Transverse colon (tissue), 4 donors: ENCODE data around the gene MYRF. TPM values are rescaled to one million over a fixed set of nuclear protein-coding genes. Genes with fewer than 3 reads are reported as not detected.
A peak's percentile ranks its signal among the peaks of the same experiment; 100 is the strongest.

Experiments used
- DNase-seq: peaks from one replicate; pipeline ENCODE4 v3.0.0-alpha.2; 2019
- H3K27ac ChIP-seq, 4 donors: fragments of 200-600 bp; sonication (generic); 2 replicates each; pipeline ENCODE4 v1.5.1; 2016 to 2018; ENCODE audit warnings: inconsistent platforms in 4 of 4
- H3K27me3 ChIP-seq: fragments of 200-600 bp; sonication (generic); 2 replicates; pipeline ENCODE4 v1.5.1; 2017; ENCODE audit warnings: inconsistent platforms
- H3K36me3 ChIP-seq, 4 donors: fragments of 200-600 bp; sonication (generic); 2 replicates each; pipeline ENCODE4 v1.5.1; 2017 to 2019; ENCODE audit warnings: inconsistent platforms in 4 of 4
- H3K4me1 ChIP-seq, 4 donors: fragments of 200-600 bp; sonication (generic); 2 replicates each; pipeline ENCODE4 v1.5.1; 2017 to 2020; ENCODE audit warnings: inconsistent platforms in 4 of 4
- H3K4me3 ChIP-seq, 4 donors: fragments of 200-600 bp; sonication (generic); 1 replicate in 1 of 4; 2 replicates in 3 of 4; pipeline versions ENCODE4 v1.5.1 to v1.6.1; 2017 to 2019; ENCODE audit warnings: inconsistent platforms in 4 of 4
- H3K9me3 ChIP-seq, 2 donors: fragments of 200-600 bp; sonication (generic); 2 replicates each; pipeline ENCODE4 v1.5.1; 2017 to 2019; ENCODE audit warnings: inconsistent platforms in 2 of 2
- EP300 ChIP-seq: sonication (generic); formaldehyde crosslinking; IDR thresholded peaks from one replicate; pipeline ENCODE4 v1.6.1; 2017; ENCODE audit warnings: antibody characterized with exemption, low read depth
- POLR2A ChIP-seq: fragments of 450-650 bp; IDR thresholded peaks from one replicate; pipeline ENCODE4 v1.6.1; 2016; ENCODE audit warnings: antibody characterized with exemption, mild to moderate bottlenecking, moderate library complexity
- POLR2AphosphoS5 ChIP-seq, 3 donors: sonication (generic); formaldehyde crosslinking; IDR thresholded peaks; one replicate each; pipeline ENCODE4 v1.6.1; 2016; ENCODE audit warnings: antibody characterized with exemption in 3 of 3
- WGBS, 2 donors: methylation state at CpG; one replicate each; pipeline ENCODE4 v1.1.5; 2018; ENCODE audit warnings: low coverage in 1 of 2; 5-methylcytosine and 5-hydroxymethylcytosine counted together
- in situ Hi-C, 4 donors: fragments of 200-750 bp; cut with MboI; loops; one replicate each; pipeline versions ENCODE4 v1.15.0 to v1.15.1; 2017; ENCODE audit warnings: low sequenced_read_pairs in 3 of 4, low pct_ligation_motif_present in 1 of 4, low pct_unique_long_range_greater_than_20kb in 1 of 4
- intact Hi-C: fragments of 100-400 bp; cut with DNase I; formaldehyde crosslinking; loops from one replicate; pipeline ENCODE4 v1.15.1; 2023; ENCODE audit warnings: low total_unique reads
- total RNA-seq, 4 donors: library from RNA; depleted of rRNA; stranded (reverse); fragments of >200 nt; gene quantifications; one replicate each; pipeline ENCODE4 v1.1.0, GENCODE V29; 2016
- TF ChIP-seq, protein P1 (sequence below), 5 experiments: fragments of 200-600 bp in 3 of 5; fragments of 450-650 bp in 2 of 5; sonication (generic) in 3 of 5; IDR thresholded peaks; 1 replicate in 2 of 5; 2 replicates in 3 of 5; pipeline ENCODE4 v1.5.1; 2016 to 2017; ENCODE audit warnings: antibody characterized with exemption in 5 of 5, inconsistent platforms in 3 of 5, mild to moderate bottlenecking in 2 of 5, moderate library complexity in 1 of 5

MYRF gene
- total RNA-seq, result 10 to 100 TPM in 3 of 4 donors, 1 to 10 TPM in 1; 2.0 to 14.2 (median 10.7) TPM

DNA sequence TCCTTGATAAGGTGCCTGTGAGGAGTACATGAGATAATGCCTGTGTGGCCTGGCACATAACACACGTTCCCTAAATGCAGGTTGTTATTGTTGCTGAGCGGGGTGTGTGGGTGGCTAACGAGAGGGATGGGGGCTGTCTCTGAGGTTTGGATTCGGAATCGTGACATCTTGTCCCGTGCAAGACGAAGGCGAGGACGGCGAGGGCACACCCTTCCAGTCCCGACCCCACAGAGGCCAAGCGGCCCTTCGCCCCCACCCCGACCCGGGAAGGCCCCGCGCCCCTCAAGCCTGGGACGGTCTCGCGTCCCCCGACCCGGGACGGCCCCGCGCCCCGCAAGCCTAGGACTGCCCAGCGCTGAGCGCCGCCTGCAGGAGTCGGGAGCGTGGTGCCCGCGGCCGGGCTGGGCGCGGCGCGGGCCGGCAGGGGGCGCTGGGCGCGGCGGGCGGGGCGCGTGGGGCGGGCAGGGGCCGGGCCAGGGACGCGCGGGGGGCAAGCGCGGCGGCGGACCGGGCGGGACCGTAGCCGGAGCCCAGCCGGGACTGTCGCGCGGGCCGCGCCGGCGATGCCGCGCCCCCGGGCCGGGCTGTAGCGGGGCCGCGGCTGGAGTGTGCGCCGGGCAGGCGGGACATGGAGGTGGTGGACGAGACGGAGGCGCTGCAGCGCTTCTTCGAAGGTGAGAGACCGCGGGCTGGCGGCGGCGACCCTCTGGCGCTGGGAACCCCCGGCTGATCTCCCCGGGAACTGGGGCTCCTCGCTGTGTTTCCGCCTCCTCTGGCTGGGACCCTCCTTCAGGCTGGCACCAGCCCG lies at the start of gene MYRF:
Gene MYRF (plus strand): TSS at position 520 of the 808 bp plus-strand sequence. CDS start 109 bp downstream, at position 629.
- Histone ChIP-seq H3K4me1 (peaks cover 7 to 37% (median 32%) of the 10 kb centered on the region in 4 donors), H3K36me3 (no peaks in the 10 kb centered on the region), H3K27me3 (peaks cover 14% of the 10 kb centered on the region), H3K27ac (peak within 1 kb of the TSS in 1 of 4 donors; percentile 49), H3K4me3 (peak within 1 kb of the TSS; percentile 34 to 57 (median 50)), H3K9me3 (no peaks in the 10 kb centered on the region)
- in situ Hi-C loops, result no loop called here
- WGBS, 2 donors, result 3% methylated on average over 35 of the region's 93 CpGs; no CpG with 5 or more reads in 1 of the 2 donors
- intact Hi-C loops, result no loop called here
- TF ChIP-seq POLR2AphosphoS5 (IDR thresholded peaks at IDR 0.05), result no peak
- TF ChIP-seq, protein P1, sequence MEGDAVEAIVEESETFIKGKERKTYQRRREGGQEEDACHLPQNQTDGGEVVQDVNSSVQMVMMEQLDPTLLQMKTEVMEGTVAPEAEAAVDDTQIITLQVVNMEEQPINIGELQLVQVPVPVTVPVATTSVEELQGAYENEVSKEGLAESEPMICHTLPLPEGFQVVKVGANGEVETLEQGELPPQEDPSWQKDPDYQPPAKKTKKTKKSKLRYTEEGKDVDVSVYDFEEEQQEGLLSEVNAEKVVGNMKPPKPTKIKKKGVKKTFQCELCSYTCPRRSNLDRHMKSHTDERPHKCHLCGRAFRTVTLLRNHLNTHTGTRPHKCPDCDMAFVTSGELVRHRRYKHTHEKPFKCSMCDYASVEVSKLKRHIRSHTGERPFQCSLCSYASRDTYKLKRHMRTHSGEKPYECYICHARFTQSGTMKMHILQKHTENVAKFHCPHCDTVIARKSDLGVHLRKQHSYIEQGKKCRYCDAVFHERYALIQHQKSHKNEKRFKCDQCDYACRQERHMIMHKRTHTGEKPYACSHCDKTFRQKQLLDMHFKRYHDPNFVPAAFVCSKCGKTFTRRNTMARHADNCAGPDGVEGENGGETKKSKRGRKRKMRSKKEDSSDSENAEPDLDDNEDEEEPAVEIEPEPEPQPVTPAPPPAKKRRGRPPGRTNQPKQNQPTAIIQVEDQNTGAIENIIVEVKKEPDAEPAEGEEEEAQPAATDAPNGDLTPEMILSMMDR (IDR thresholded peaks at IDR 0.05), result peak; percentile 12 to 49 (median 45)
- DNase-seq, result peak; percentile 75

DNA sequence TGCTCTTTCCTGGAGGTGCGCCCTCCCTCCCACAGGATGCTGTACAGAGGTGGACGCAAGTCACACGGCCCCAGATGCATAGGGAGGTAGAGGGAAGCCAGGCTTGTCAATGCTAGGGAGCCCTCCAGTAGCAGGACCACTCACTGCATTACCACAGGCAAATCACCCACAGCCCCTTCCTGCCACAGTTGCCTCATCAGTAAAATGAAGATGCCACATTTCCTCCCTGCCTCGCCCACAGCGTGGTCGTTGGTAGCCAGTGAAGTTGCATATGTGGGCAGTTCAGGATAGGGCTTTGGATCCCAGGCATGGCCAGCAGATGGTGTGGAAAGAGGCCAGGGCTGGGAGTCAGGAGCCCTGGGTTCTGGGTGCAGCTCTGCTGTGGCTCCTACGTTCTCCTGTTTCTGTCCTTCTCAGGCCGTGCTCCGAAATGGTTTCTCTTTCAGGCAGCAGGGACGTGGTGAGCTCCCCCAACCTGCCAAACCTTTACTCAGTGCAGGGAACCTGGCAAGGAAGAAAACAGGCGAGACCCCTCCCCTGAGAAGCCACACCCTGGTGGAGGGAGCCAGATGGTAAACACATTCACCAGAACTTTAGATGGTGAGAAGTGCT lies 49.6 kb upstream of the MYRF start:
- no peaks in the 10 kb centered on the region for H3K9me3 ChIP-seq
- no peak overlapping the region for H3K4me3 ChIP-seq
- intact Hi-C loops, result no loop called here
- H3K4me1 ChIP-seq, result peaks cover 29 to 55% (median 49%) of the 10 kb centered on the region in 4 donors
- TF ChIP-seq EP300, result no peak
- TF ChIP-seq, protein P1 (IDR thresholded peaks at IDR 0.05), result no peak
- TF ChIP-seq POLR2A, result no peak
- TF ChIP-seq POLR2AphosphoS5 (IDR thresholded peaks at IDR 0.05), result no peak
- no peaks in the 10 kb centered on the region for H3K36me3 ChIP-seq
- in situ Hi-C loops, result no loop called here
- H3K27me3 ChIP-seq, result no peaks in the 10 kb centered on the region
- WGBS, 2 donors, result 65% methylated on average over 11 of the region's 11 CpGs; no CpG with 5 or more reads in 1 of the 2 donors
- DNase-seq, result no peak
- no peak overlapping the region for H3K27ac ChIP-seq

DNA sequence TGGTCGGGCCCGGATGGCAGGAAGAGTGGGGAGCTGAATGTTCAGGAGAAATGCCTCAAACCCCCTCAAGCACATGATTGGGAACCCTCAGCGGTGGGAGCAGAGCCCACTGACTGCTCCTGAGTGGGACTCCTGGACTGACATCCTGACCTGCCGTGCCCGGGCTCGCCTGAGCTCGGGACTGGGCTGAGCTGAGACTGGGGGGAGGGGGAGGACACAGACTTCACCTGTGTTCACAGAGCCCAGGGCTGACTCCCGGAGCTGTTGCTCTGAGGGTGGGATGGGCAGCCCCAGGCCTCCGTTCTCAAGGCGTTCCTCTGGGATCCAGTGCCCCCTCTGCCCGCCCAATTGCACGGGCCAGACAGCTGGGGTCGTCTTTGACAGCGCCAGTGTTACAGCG lies 47.6 kb upstream of the MYRF start:
- H3K4me3 ChIP-seq, result no peak overlapping the region
- in situ Hi-C loops (no loop called here), intact Hi-C loops (no loop called here)
- H3K27me3 ChIP-seq, result no peaks in the 10 kb centered on the region
- no peak for DNase-seq
- WGBS, 2 donors, result 83 to 100% methylated on average over 5 to 15 of the region's 15 CpGs
- no peak overlapping the region for H3K27ac ChIP-seq
- no peaks in the 10 kb centered on the region for H3K36me3 ChIP-seq
- H3K4me1 ChIP-seq, result peaks cover 13 to 39% (median 32%) of the 10 kb centered on the region in 4 donors
- TF ChIP-seq, protein P1 (IDR thresholded peaks at IDR 0.05), result no peak
- TF ChIP-seq POLR2A (no peak), EP300 (no peak), POLR2AphosphoS5 (IDR thresholded peaks at IDR 0.05) (no peak)
- H3K9me3 ChIP-seq, result no peaks in the 10 kb centered on the region
